HepG2 (cell line): ENCODE measurements around the gene VEGFB. TPM values are rescaled to one million over a fixed set of nuclear protein-coding genes. Genes with fewer than 3 reads are reported as not detected.

Experiments used
- ATAC-seq: fragments of 200-7000 bp; cut with Tn5 transposase; 3 replicates; pipeline ENCODE4 v1.9.1; 2020; ENCODE audit warnings: mild to moderate bottlenecking, moderate library complexity
- BruUV-seq: library from RNA; stranded (reverse); fragments of 400-500 nt; replicated peaks from 2 replicates; lab custom pipeline; 2021; lab: Mats Ljungman, UMichigan
- CTCF ChIA-PET: fragments of 300-600 bp; formaldehyde crosslinking; extraction: SDS; loops from one replicate; lab custom pipeline; 2021; ENCODE audit warnings: low total read pairs, inconsistent platforms, low intra/inter-chr PET ratio; lab: Yijun Ruan, JAX
- POLR2A ChIA-PET: fragments of 350-600 bp; sonication (Branson Sonifier 250); formaldehyde crosslinking; loops from one replicate; lab custom pipeline; 2020; ENCODE audit warnings: antibody characterized with exemption, inconsistent platforms; lab: Yijun Ruan, JAX
- DNase-seq: peaks from one replicate; pipeline ENCODE4 v3.0.0-alpha.2; 2015; ENCODE audit warnings: low spot score
- FAIRE-seq: peaks from 3 replicates; lab custom pipeline; 2011; peaks lifted over from hg19 to GRCh38; lab: Jason Lieb, UNC
- H2AFZ ChIP-seq: one replicate; pipeline ENCODE4 v1.6.1; 2011; ENCODE audit warnings: low read length, inconsistent platforms
- H3K27ac ChIP-seq: fragments of 300-600 bp; 3 replicates; pipeline ENCODE4 v1.8.0; 2011; ENCODE audit warnings: mixed run types, mild to moderate bottlenecking, mixed read lengths, low read length, inconsistent platforms; ENCODE audit not compliant: insufficient read depth; ENCODE audit errors: extremely low read length
- H3K27me3 ChIP-seq, 2 experiments: fragments of 200-600 bp in 1 of 2; 2 replicates in 1 of 2; 3 replicates in 1 of 2; pipeline versions ENCODE4 v1.6.0 to v1.8.0; 2011; ENCODE audit warnings: low read length in 2 of 2, mild to moderate bottlenecking in 2 of 2, moderate library complexity in 2 of 2, inconsistent platforms in 1 of 2; ENCODE audit not compliant: insufficient read depth in 2 of 2, control insufficient read depth in 1 of 2
- H3K36me3 ChIP-seq, 2 experiments: fragments of 200-600 bp in 1 of 2; replicated peaks in 1 of 2; 2 replicates in 1 of 2; 3 replicates in 1 of 2; pipeline versions ENCODE4 v1.5.1 to v1.8.0; 2011; ENCODE audit warnings: low read length in 2 of 2, inconsistent platforms in 1 of 2; ENCODE audit not compliant: insufficient read depth in 2 of 2, control insufficient read depth in 1 of 2
- H3K4me1 ChIP-seq: 2 replicates; pipeline ENCODE4 v1.5.1; 2012; ENCODE audit warnings: low read length, inconsistent platforms; ENCODE audit not compliant: insufficient read depth
- H3K4me2 ChIP-seq: 2 replicates; pipeline ENCODE4 v1.6.0; 2011; ENCODE audit warnings: low read depth, low read length, inconsistent platforms
- H3K4me3 ChIP-seq, 3 experiments: fragments of 200-600 bp in 1 of 3; sonication (generic), shearing (Covaris generic) in 1 of 3; replicated peaks in 1 of 3; 2 replicates each; pipeline ENCODE4 v1.5.1; 2011 to 2016; ENCODE audit warnings: low read length in 3 of 3, inconsistent platforms in 2 of 3, low read depth in 2 of 3, mild to moderate bottlenecking in 2 of 3, control low read depth in 1 of 3, mixed read lengths in 1 of 3; ENCODE audit not compliant: insufficient read depth in 1 of 3
- H3K79me2 ChIP-seq: one replicate; pipeline ENCODE4 v1.6.1; 2011; ENCODE audit warnings: low read length, inconsistent platforms; ENCODE audit not compliant: insufficient read depth
- H3K9ac ChIP-seq: 2 replicates; pipeline ENCODE4 v1.6.0; 2011; ENCODE audit warnings: mild to moderate bottlenecking, low read depth, low read length, inconsistent platforms; ENCODE audit not compliant: insufficient read depth
- H3K9me3 ChIP-seq: 2 replicates; pipeline ENCODE4 v1.5.1; 2012; ENCODE audit warnings: mild to moderate bottlenecking, low read length
- H4K20me1 ChIP-seq: 2 replicates; pipeline ENCODE4 v1.6.0; 2011; ENCODE audit warnings: inconsistent platforms, mild to moderate bottlenecking, low read length, moderate library complexity; ENCODE audit not compliant: insufficient read depth
- DNMT1 ChIP-seq: sonication (generic); formaldehyde crosslinking; IDR thresholded peaks from 2 replicates; pipeline ENCODE4 v1.5.1; 2020; ENCODE audit warnings: mild to moderate bottlenecking, missing genetic modification reagents
- EEA1 ChIP-seq: sonication (generic); formaldehyde crosslinking; IDR thresholded peaks from 2 replicates; pipeline ENCODE4 v1.5.1; 2020; ENCODE audit warnings: mild to moderate bottlenecking, missing genetic modification reagents, borderline replicate concordance
- GATAD2A ChIP-seq: IDR thresholded peaks from 2 replicates; pipeline ENCODE4 v1.6.1; 2016
- MNT ChIP-seq: fragments of 450-650 bp; IDR thresholded peaks from 2 replicates; pipeline ENCODE4 v1.6.1; 2016
- MYNN ChIP-seq: sonication (generic); formaldehyde crosslinking; IDR thresholded peaks from 2 replicates; pipeline ENCODE4 v1.4.0; 2020; ENCODE audit warnings: mild to moderate bottlenecking, low read depth, missing genetic modification reagents
- NFE2L1 ChIP-seq: sonication (generic); formaldehyde crosslinking; IDR thresholded peaks from 2 replicates; pipeline ENCODE4 v1.4.0; 2020; ENCODE audit warnings: missing genetic modification reagents, mild to moderate bottlenecking, borderline replicate concordance
- TEAD2 ChIP-seq: sonication (generic); formaldehyde crosslinking; IDR thresholded peaks from 2 replicates; pipeline ENCODE4 v1.9.0; 2021; ENCODE audit warnings: missing genetic modification reagents
- ZFY ChIP-seq: sonication (generic); formaldehyde crosslinking; IDR thresholded peaks from 2 replicates; pipeline ENCODE4 v1.4.0; 2020; ENCODE audit warnings: missing genetic modification reagents
- ZNF234 ChIP-seq: sonication (generic); formaldehyde crosslinking; conservative IDR thresholded peaks from 2 replicates; pipeline ENCODE4 v1.5.1; 2020; ENCODE audit warnings: mild to moderate bottlenecking, missing genetic modification reagents
- ZNF572 ChIP-seq: sonication (generic); formaldehyde crosslinking; IDR thresholded peaks from 2 replicates; pipeline ENCODE4 v1.5.1; 2020; ENCODE audit warnings: mild to moderate bottlenecking, missing genetic modification reagents
- ZNF619 ChIP-seq: sonication (generic); formaldehyde crosslinking; IDR thresholded peaks from 2 replicates; pipeline ENCODE4 v1.4.0; 2020; ENCODE audit warnings: mild to moderate bottlenecking, missing genetic modification reagents
- WGBS: methylation state at CpG from one replicate; pipeline ENCODE4 v1.1.6; 2017; ENCODE audit warnings: low lambda C conversion rate; 5-methylcytosine and 5-hydroxymethylcytosine counted together
- in situ Hi-C: cut with HindIII; loops from 2 replicates; pipeline ENCODE4 v1.10.0; 2017; ENCODE audit warnings: low pct_unique_long_range_greater_than_20kb; ENCODE audit not compliant: extremely low pct_ligation_motif_present
- intact Hi-C: fragments of 100-400 bp; cut with micrococcal nuclease; formaldehyde crosslinking; loops from one replicate; pipeline ENCODE4 v1.10.0; 2022; ENCODE audit not compliant: unreplicated experiment
- polyA plus RNA-seq, 8 experiments: library from polyadenylated mRNA; depleted of rRNA in 3 of 8; stranded (reverse) in 7 of 8; unstranded in 1 of 8; fragments of >200 nt; fragmentation: Illumina TruSeq in 4 of 8; extraction: Trizol in 4 of 8; gene quantifications; 2 replicates each; pipeline versions ENCODE4 v1.2.1 to v1.2.3, GENCODE V29; 2011 to 2016; ENCODE audit warnings: low read depth in 4 of 8, missing spikeins in 1 of 8, mixed read lengths in 1 of 8; ENCODE audit not compliant: insufficient read depth in 1 of 8
- total RNA-seq, 5 experiments: library from RNA; depleted of rRNA; stranded (reverse); fragments of >200 nt; fragmentation: Illumina TruSeq; extraction: Trizol; gene quantifications; 2 replicates each; pipeline ENCODE4 v1.2.3, GENCODE V29; 2016; ENCODE audit warnings: low read depth in 1 of 5
- TF ChIP-seq, protein P1 (sequence below): sonication (generic); formaldehyde crosslinking; IDR thresholded peaks from 2 replicates; pipeline ENCODE4 v1.8.0; 2022; ENCODE audit warnings: missing genetic modification reagents, mild to moderate bottlenecking, borderline replicate concordance
- TF ChIP-seq, protein P2 (sequence below): sonication (generic); formaldehyde crosslinking; IDR thresholded peaks from 2 replicates; pipeline ENCODE4 v1.4.0; 2020; ENCODE audit warnings: missing genetic modification reagents
- TF ChIP-seq, protein P3 (sequence below): sonication (generic); formaldehyde crosslinking; IDR thresholded peaks from 2 replicates; pipeline ENCODE4 v1.4.0; 2020; ENCODE audit warnings: missing genetic modification reagents, borderline replicate concordance

VEGFB gene
- total and polyA plus RNA-seq, 2 of the 13 experiments (the other 11 are each of a cell fraction or from before 2014, with no cell fraction given) = 9.0 to 11.3 TPM

DNA sequence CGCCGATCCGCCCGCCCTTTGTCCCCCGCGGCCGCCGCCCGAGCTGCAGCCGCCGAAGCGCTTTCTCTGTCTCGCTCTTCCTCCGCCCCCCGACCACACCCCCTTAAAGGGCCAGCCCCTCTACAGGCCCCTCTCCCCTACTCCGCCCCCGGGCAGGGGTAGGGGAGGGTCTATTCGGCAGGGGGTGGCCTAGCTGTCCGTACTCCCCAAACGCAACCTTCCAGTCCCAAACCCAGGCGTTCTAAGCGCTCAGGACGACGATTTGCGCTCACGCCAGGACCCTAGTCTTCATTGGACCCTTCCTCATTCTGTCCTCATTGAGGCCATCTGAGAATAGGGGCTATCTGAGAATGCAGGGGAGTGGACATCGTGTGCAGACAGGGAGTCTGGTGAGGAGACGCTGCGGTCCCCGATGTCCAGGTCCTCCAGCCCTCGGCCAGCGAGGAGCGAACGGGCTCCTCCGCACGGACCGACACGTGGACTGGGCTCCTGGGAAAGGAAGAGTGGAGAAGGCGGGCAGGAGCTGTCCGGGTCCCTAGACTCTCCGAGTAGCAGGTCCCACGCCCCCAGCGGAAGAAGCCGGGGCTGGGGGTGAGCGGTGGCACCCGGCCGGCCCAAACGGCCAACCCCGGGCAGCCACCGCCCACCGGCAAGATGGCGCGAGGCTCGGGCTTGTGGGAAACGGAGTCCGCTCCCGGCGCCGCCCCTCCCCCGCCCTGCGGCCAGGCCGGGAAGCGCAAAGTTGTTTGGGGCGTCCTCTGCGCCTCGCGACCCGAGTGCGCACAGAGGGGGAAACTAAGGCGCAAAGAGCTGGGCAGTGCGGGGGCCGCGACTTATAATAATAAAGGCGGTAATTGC lies 12.7 kb downstream of the VEGFB start, which contains the start of gene PPP1R14B:
TSS of gene PPP1R14B (minus strand) at position 73 of the 858 bp plus-strand sequence. CDS start 270 bp downstream, outside the sequence.
- BruUV-seq = no TSS peak
- DNase-seq (peak; percentile 80), FAIRE-seq (no peak), ATAC-seq (peak; percentile 71)
- H2AFZ ChIP-seq = no peak within 1 kb of the TSS
- no peaks in the 10 kb centered on the region for H4K20me1 ChIP-seq
- H3K27ac ChIP-seq = peak within 1 kb of the TSS; percentile 83
- no peaks in the 10 kb centered on the region for H3K9me3 ChIP-seq
- peaks cover 31% of the 10 kb centered on the region for H3K79me2 ChIP-seq
- CTCF ChIA-PET = no interaction called here
- intact Hi-C loops (loop anchor here (5.0 kb wide), 1 partner anchor 55 kb away; the partner anchor contains the start of gene CATSPERZ), in situ Hi-C loops (no loop called here)
- POLR2A ChIA-PET = interaction anchor here (1.2 to 8.3 kb wide), 6 partner anchors 10 to 70 kb away, joined by 5 to 113 read pairs (median 12); partner anchors contain the start of genes NUDT22, PRDX5, STIP1 and TRMT112
- peaks cover 0 to 11% of the 10 kb centered on the region in 2 experiments; a peak in 2 of 5 replicates for H3K36me3 ChIP-seq
- 0% methylated on average over 22 of the region's 74 CpGs for WGBS
- peak within 1 kb of the TSS; percentile 100 for H3K4me2 ChIP-seq
- no peaks in the 10 kb centered on the region; a peak in 1 of 5 replicates for H3K27me3 ChIP-seq
- H3K4me3 ChIP-seq = peak within 1 kb of the TSS; percentile 79 to 95 (median 84)
- peaks cover 69% of the 10 kb centered on the region for H3K4me1 ChIP-seq
- peak within 1 kb of the TSS; percentile 81 for H3K9ac ChIP-seq
- no peak for TF ChIP-seq TEAD2
- TF ChIP-seq DNMT1 (CRISPR knock-in tag) = 0 out of 2 replicates have a peak, but pooled peaks have one; percentile 43
- TF ChIP-seq EEA1 = 0 out of 2 replicates have a peak, but pooled peaks have one; percentile 29
- TF ChIP-seq ZNF234 (CRISPR knock-in tag) = no peak
- TF ChIP-seq MNT = no peak; the same call in 1 of the 2 replicates
- peak; percentile 77 for TF ChIP-seq ZFY (CRISPR knock-in tag)
- no peak for TF ChIP-seq MYNN (CRISPR knock-in tag)
- TF ChIP-seq ZNF619 (CRISPR knock-in tag) = 0 out of 2 replicates have a peak, but pooled peaks have one; percentile 59
- TF ChIP-seq, protein P1, sequence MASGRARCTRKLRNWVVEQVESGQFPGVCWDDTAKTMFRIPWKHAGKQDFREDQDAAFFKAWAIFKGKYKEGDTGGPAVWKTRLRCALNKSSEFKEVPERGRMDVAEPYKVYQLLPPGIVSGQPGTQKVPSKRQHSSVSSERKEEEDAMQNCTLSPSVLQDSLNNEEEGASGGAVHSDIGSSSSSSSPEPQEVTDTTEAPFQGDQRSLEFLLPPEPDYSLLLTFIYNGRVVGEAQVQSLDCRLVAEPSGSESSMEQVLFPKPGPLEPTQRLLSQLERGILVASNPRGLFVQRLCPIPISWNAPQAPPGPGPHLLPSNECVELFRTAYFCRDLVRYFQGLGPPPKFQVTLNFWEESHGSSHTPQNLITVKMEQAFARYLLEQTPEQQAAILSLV (CRISPR knock-in tag) = peak; percentile 91; the same call in 1 of the 2 replicates
- TF ChIP-seq, protein P2, sequence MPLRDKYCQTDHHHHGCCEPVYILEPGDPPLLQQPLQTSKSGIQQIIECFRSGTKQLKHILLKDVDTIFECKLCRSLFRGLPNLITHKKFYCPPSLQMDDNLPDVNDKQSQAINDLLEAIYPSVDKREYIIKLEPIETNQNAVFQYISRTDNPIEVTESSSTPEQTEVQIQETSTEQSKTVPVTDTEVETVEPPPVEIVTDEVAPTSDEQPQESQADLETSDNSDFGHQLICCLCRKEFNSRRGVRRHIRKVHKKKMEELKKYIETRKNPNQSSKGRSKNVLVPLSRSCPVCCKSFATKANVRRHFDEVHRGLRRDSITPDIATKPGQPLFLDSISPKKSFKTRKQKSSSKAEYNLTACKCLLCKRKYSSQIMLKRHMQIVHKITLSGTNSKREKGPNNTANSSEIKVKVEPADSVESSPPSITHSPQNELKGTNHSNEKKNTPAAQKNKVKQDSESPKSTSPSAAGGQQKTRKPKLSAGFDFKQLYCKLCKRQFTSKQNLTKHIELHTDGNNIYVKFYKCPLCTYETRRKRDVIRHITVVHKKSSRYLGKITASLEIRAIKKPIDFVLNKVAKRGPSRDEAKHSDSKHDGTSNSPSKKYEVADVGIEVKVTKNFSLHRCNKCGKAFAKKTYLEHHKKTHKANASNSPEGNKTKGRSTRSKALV (CRISPR knock-in tag) = no peak
- no peak for TF ChIP-seq NFE2L1 (CRISPR knock-in tag)
- TF ChIP-seq, protein P3, sequence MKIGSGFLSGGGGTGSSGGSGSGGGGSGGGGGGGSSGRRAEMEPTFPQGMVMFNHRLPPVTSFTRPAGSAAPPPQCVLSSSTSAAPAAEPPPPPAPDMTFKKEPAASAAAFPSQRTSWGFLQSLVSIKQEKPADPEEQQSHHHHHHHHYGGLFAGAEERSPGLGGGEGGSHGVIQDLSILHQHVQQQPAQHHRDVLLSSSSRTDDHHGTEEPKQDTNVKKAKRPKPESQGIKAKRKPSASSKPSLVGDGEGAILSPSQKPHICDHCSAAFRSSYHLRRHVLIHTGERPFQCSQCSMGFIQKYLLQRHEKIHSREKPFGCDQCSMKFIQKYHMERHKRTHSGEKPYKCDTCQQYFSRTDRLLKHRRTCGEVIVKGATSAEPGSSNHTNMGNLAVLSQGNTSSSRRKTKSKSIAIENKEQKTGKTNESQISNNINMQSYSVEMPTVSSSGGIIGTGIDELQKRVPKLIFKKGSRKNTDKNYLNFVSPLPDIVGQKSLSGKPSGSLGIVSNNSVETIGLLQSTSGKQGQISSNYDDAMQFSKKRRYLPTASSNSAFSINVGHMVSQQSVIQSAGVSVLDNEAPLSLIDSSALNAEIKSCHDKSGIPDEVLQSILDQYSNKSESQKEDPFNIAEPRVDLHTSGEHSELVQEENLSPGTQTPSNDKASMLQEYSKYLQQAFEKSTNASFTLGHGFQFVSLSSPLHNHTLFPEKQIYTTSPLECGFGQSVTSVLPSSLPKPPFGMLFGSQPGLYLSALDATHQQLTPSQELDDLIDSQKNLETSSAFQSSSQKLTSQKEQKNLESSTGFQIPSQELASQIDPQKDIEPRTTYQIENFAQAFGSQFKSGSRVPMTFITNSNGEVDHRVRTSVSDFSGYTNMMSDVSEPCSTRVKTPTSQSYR = peak; percentile 94
- TF ChIP-seq ZNF572 (CRISPR knock-in tag) = peak; percentile 83; the same call in 1 of the 2 replicates
- TF ChIP-seq GATAD2A (CRISPR knock-in tag) = peak; percentile 17; the same call in 1 of the 2 replicates
